ENCODE measurements around the gene CSNK2B. TPM values are rescaled to one million over a fixed set of nuclear protein-coding genes. Genes with fewer than 3 reads are reported as not detected.

CSNK2B gene
- polyA plus RNA-seq, 3 donors = 147 to 227 (median 195) TPM

- DNase-seq = no peak
- TF ChIP-seq CTCF (IDR thresholded peaks at IDR 0.05) = no peak
- H3K27me3 ChIP-seq (ENCODE audit: control insufficient read depth in 2 of 2, insufficient read depth in 2 of 2, low read length in 2 of 2) = no peaks in the 10 kb centered on the region
- no peaks in the 10 kb centered on the region for H4K20me1 ChIP-seq (ENCODE audit: insufficient read depth, low read length)
- no peak overlapping the region for H3K9ac ChIP-seq (ENCODE audit: insufficient read depth, low read length, poor library complexity, severe bottlenecking)
- Mint-ChIP-seq H3K36me3 (no peaks in the 10 kb centered on the region), H3K27me3 (ENCODE audit: low read depth in 3 of 3) (peaks cover 1 to 9% (median 4%) of the 10 kb centered on the region in 3 donors), H3K27ac (no peak overlapping the region), H3K9me3 (peaks cover 0 to 2% (median 0%) of the 10 kb centered on the region in 7 donors), H3K4me3 (no peak overlapping the region), H3K4me1 (peaks cover 27% of the 10 kb centered on the region)
- 73% methylated on average over 4 of the region's 5 CpGs for WGBS (ENCODE audit: insufficient coverage)
- H3K4me2 ChIP-seq (replicated peaks; ENCODE audit: extremely low read depth, low read length, poor library complexity, severe bottlenecking) = no peak overlapping the region
- no peak overlapping the region for H2AFZ ChIP-seq (ENCODE audit: insufficient read depth, low read depth, low read length, poor library complexity, severe bottlenecking)
- intact Hi-C loops (cut with micrococcal nuclease) = no loop called here
- no peaks in the 10 kb centered on the region for H3K9me3 ChIP-seq (replicated peaks in 1 of 2; ENCODE audit: control insufficient read depth in 1 of 2, insufficient read depth in 1 of 2, low read length in 2 of 2)
- H3K27ac ChIP-seq (ENCODE audit: low read depth in 1 of 2, low read length in 2 of 2) = no peak overlapping the region
- H3K79me2 ChIP-seq (ENCODE audit: insufficient read depth, low read length) = no peaks in the 10 kb centered on the region
- H3K4me3 ChIP-seq (replicated peaks in 1 of 3; ENCODE audit: low read depth in 2 of 3, low read length in 3 of 3) = no peak overlapping the region
- H3K4me1 ChIP-seq (ENCODE audit: control insufficient read depth in 1 of 2, insufficient read depth in 2 of 2, low read length in 2 of 2) = peaks cover 21 to 27% of the 10 kb centered on the region in 2 donors
- H3K36me3 ChIP-seq (replicated peaks in 1 of 2; ENCODE audit: control insufficient read depth in 1 of 2, insufficient read depth in 2 of 2, low read length in 2 of 2) = no peaks in the 10 kb centered on the region
Measured at GRCh38 chr6:31713991-31714684, 48.3 kb downstream of the CSNK2B start.

- Histone ChIP-seq H3K27ac (ENCODE audit: low read depth in 1 of 2, low read length in 2 of 2) (no peak within 1 kb of the TSS), H3K36me3 (replicated peaks in 1 of 2; ENCODE audit: control insufficient read depth in 1 of 2, insufficient read depth in 2 of 2, low read length in 2 of 2) (no peaks in the 10 kb centered on the region), H3K9me3 (replicated peaks in 1 of 2; ENCODE audit: control insufficient read depth in 1 of 2, insufficient read depth in 1 of 2, low read length in 2 of 2) (no peaks in the 10 kb centered on the region), H3K4me3 (replicated peaks in 1 of 3; ENCODE audit: low read depth in 2 of 3, low read length in 3 of 3) (no peak within 1 kb of the TSS), H2AFZ (ENCODE audit: insufficient read depth, low read depth, low read length, poor library complexity, severe bottlenecking) (no peak within 1 kb of the TSS), H4K20me1 (ENCODE audit: insufficient read depth, low read length) (no peaks in the 10 kb centered on the region), H3K9ac (ENCODE audit: insufficient read depth, low read length, poor library complexity, severe bottlenecking) (no peak within 1 kb of the TSS), H3K4me1 (ENCODE audit: control insufficient read depth in 1 of 2, insufficient read depth in 2 of 2, low read length in 2 of 2) (peaks cover 20 to 23% of the 10 kb centered on the region in 2 donors), H3K27me3 (ENCODE audit: control insufficient read depth in 2 of 2, insufficient read depth in 2 of 2, low read length in 2 of 2) (no peaks in the 10 kb centered on the region), H3K79me2 (ENCODE audit: insufficient read depth, low read length) (no peaks in the 10 kb centered on the region), H3K4me2 (replicated peaks; ENCODE audit: extremely low read depth, low read length, poor library complexity, severe bottlenecking) (no peak within 1 kb of the TSS)
- Mint-ChIP-seq H3K36me3 (no peaks in the 10 kb centered on the region), H3K27ac (no peak within 1 kb of the TSS), H3K4me3 (no peak within 1 kb of the TSS), H3K9me3 (peaks cover 0 to 2% (median 0%) of the 10 kb centered on the region in 7 donors), H3K4me1 (peaks cover 24% of the 10 kb centered on the region), H3K27me3 (ENCODE audit: low read depth in 3 of 3) (peaks cover 1 to 8% (median 4%) of the 10 kb centered on the region in 3 donors)
- WGBS (ENCODE audit: insufficient coverage) = 87% methylated on average over 13 of the region's 16 CpGs
- intact Hi-C loops (cut with micrococcal nuclease) = no loop called here
- no peak for TF ChIP-seq CTCF (IDR thresholded peaks at IDR 0.05)
- DNase-seq = no peak
Measured at GRCh38 chr6:31715022-31715958, 49.4 kb downstream of the CSNK2B start, which contains the start of gene LY6G6D. TSS of gene LY6G6D (plus strand) at chr6:31715348. CDS start at chr6:31715356, 8 bp downstream.
